CD14-positive monocyte (primary cell): ENCODE results near the gene SOWAHC. TPM values are rescaled to one million over a fixed set of nuclear protein-coding genes. Genes with fewer than 3 reads are reported as not detected.

Experiments used
- DNase-seq, 3 donors: peaks; one replicate each; pipeline ENCODE4 v3.0.0-alpha.2; 2011 to 2022
- H2AFZ ChIP-seq: 2 replicates; pipeline ENCODE4 v1.6.0; 2012; ENCODE audit warnings: mild to moderate bottlenecking, low read depth, low read length, inconsistent platforms; ENCODE audit not compliant: insufficient read depth, poor library complexity, severe bottlenecking
- H3K27ac ChIP-seq, 2 donors: 1 replicate in 1 of 2; 2 replicates in 1 of 2; pipeline ENCODE4 v1.5.1; 2012 to 2013; ENCODE audit warnings: low read length in 2 of 2, control low read depth in 1 of 2, inconsistent platforms in 1 of 2, low read depth in 1 of 2, mild to moderate bottlenecking in 1 of 2
- H3K27me3 ChIP-seq, 2 donors: one replicate each; pipeline versions ENCODE4 v1.6.0 to v1.6.1; 2011 to 2013; ENCODE audit warnings: low read length in 2 of 2; ENCODE audit not compliant: control insufficient read depth in 2 of 2, insufficient read depth in 2 of 2
- H3K36me3 ChIP-seq, 2 donors: replicated peaks in 1 of 2; 1 replicate in 1 of 2; 2 replicates in 1 of 2; pipeline versions ENCODE4 v1.5.1 to v1.6.1; 2012 to 2013; ENCODE audit warnings: low read length in 2 of 2, control low read depth in 1 of 2, inconsistent platforms in 1 of 2, mild to moderate bottlenecking in 1 of 2; ENCODE audit not compliant: insufficient read depth in 2 of 2, control insufficient read depth in 1 of 2
- H3K4me1 ChIP-seq, 2 donors: 1 replicate in 1 of 2; 2 replicates in 1 of 2; pipeline versions ENCODE4 v1.5.1 to v1.6.1; 2012 to 2013; ENCODE audit warnings: low read length in 2 of 2, control low read depth in 1 of 2, inconsistent platforms in 1 of 2, mild to moderate bottlenecking in 1 of 2, moderate library complexity in 1 of 2; ENCODE audit not compliant: insufficient read depth in 2 of 2, control insufficient read depth in 1 of 2
- H3K4me2 ChIP-seq: replicated peaks from 2 replicates; pipeline ENCODE3; 2012; ENCODE audit warnings: low read length, moderate library complexity, mild to moderate bottlenecking; ENCODE audit not compliant: poor library complexity, severe bottlenecking; ENCODE audit errors: extremely low read depth
- H3K4me3 ChIP-seq, 3 experiments: fragments of 200-600 bp in 1 of 3; sonication (generic) in 1 of 3; replicated peaks in 1 of 3; 1 replicate in 2 of 3; 2 replicates in 1 of 3; pipeline ENCODE4 v1.5.1; 2011 to 2013; ENCODE audit warnings: low read length in 3 of 3, mild to moderate bottlenecking in 3 of 3, control low read depth in 2 of 3, low read depth in 2 of 3, inconsistent platforms in 1 of 3, moderate library complexity in 1 of 3
- H3K79me2 ChIP-seq: 2 replicates; pipeline ENCODE4 v1.6.0; 2012; ENCODE audit warnings: mild to moderate bottlenecking, control low read depth, inconsistent platforms, low read length, moderate library complexity; ENCODE audit not compliant: insufficient read depth
- H3K9ac ChIP-seq: 2 replicates; pipeline ENCODE4 v1.6.0; 2017; ENCODE audit warnings: low read length, mild to moderate bottlenecking; ENCODE audit not compliant: insufficient read depth, poor library complexity, severe bottlenecking
- H3K9me3 ChIP-seq, 2 donors: replicated peaks in 1 of 2; 1 replicate in 1 of 2; 2 replicates in 1 of 2; pipeline versions ENCODE4 v1.5.1 to v1.6.1; 2012 to 2013; ENCODE audit warnings: low read length in 2 of 2, control low read depth in 1 of 2; ENCODE audit not compliant: control insufficient read depth in 1 of 2, insufficient read depth in 1 of 2
- H4K20me1 ChIP-seq: 2 replicates; pipeline ENCODE4 v1.6.0; 2012; ENCODE audit warnings: mild to moderate bottlenecking, low read length, control low read depth, moderate library complexity; ENCODE audit not compliant: insufficient read depth
- H3K27ac Mint-ChIP-seq, 7 donors: one replicate each; pipeline ENCODE4 v1.8.0; 2020; ENCODE audit warnings: mild to moderate bottlenecking in 7 of 7, mixed read lengths in 7 of 7, moderate library complexity in 6 of 7, inconsistent platforms in 2 of 7
- H3K27me3 Mint-ChIP-seq, 3 donors: one replicate each; pipeline ENCODE4 v1.8.0; 2021 to 2022; ENCODE audit warnings: low read depth in 3 of 3, mild to moderate bottlenecking in 3 of 3, mixed read lengths in 3 of 3, moderate library complexity in 3 of 3, inconsistent platforms in 1 of 3
- H3K36me3 Mint-ChIP-seq, 2 donors: one replicate each; pipeline ENCODE4 v1.8.0; 2020; ENCODE audit warnings: mixed read lengths in 2 of 2, inconsistent platforms in 1 of 2, mild to moderate bottlenecking in 1 of 2
- H3K4me1 Mint-ChIP-seq: one replicate; pipeline ENCODE4 v1.8.0; 2020; ENCODE audit warnings: mild to moderate bottlenecking, mixed read lengths
- H3K4me3 Mint-ChIP-seq, 2 donors: one replicate each; pipeline ENCODE4 v1.8.0; 2020; ENCODE audit warnings: mild to moderate bottlenecking in 2 of 2, mixed read lengths in 2 of 2, moderate library complexity in 1 of 2
- H3K9me3 Mint-ChIP-seq, 7 donors: one replicate each; pipeline ENCODE4 v1.8.0; 2020 to 2022; ENCODE audit warnings: mixed read lengths in 7 of 7, mild to moderate bottlenecking in 6 of 7, moderate library complexity in 6 of 7, inconsistent platforms in 2 of 7
- CTCF ChIP-seq: fragments of 200-600 bp; IDR thresholded peaks from one replicate; pipeline ENCODE4 v1.8.0; 2022; ENCODE audit warnings: antibody characterized with exemption, mild to moderate bottlenecking
- WGBS: methylation state at CpG from one replicate; pipeline ENCODE4 v1.1.5; 2013; ENCODE audit warnings: missing lambda C conversion rate; ENCODE audit not compliant: insufficient coverage; 5-methylcytosine and 5-hydroxymethylcytosine counted together
- intact Hi-C, 2 donors: fragments of 100-400 bp; cut with micrococcal nuclease; formaldehyde crosslinking; loops; one replicate each; pipeline versions ENCODE4 v1.15.0 to v1.15.1; 2023
- polyA plus RNA-seq, 3 donors: library from polyadenylated mRNA; depleted of rRNA in 1 of 3; unstranded in 2 of 3; stranded (reverse) in 1 of 3; fragments of 300-500 nt in 2 of 3; fragments of >200 nt in 1 of 3; fragmentation: Illumina TruSeq in 2 of 3; gene quantifications; 1 replicate in 2 of 3; 2 replicates in 1 of 3; pipeline ENCODE4 v1.2.3, GENCODE V29; 2012 to 2021

SOWAHC gene
- polyA plus RNA-seq, 3 donors, result 1.1 to 3.4 (median 2.7) TPM

- H3K27me3 Mint-ChIP-seq, result peaks cover 15 to 41% (median 32%) of the 10 kb centered on the region in 3 donors
- intact Hi-C loops, result no loop called here
- H3K9me3 ChIP-seq, result no peaks in the 10 kb centered on the region
- no peaks in the 10 kb centered on the region for H3K79me2 ChIP-seq
- H3K9me3 Mint-ChIP-seq, result no peaks in the 10 kb centered on the region
- H4K20me1 ChIP-seq, result peaks cover 4% of the 10 kb centered on the region
- H3K9ac ChIP-seq, result no peak overlapping the region
- H3K4me3 Mint-ChIP-seq, result no peak overlapping the region
- H3K4me2 ChIP-seq, result no peak overlapping the region
- no peak for DNase-seq
- no peak for TF ChIP-seq CTCF
- H2AFZ ChIP-seq, result no peak overlapping the region
- no peak overlapping the region for H3K4me3 ChIP-seq
- no peaks in the 10 kb centered on the region for H3K36me3 ChIP-seq
- no peak overlapping the region for H3K27ac Mint-ChIP-seq
- H3K27me3 ChIP-seq, result peaks cover 11 to 16% of the 10 kb centered on the region in 2 donors
- no peaks in the 10 kb centered on the region for H3K4me1 ChIP-seq
- H3K36me3 Mint-ChIP-seq, result no peaks in the 10 kb centered on the region
- WGBS, result no CpG with 5 or more reads among the region's 3 CpGs
- no peak overlapping the region for H3K27ac ChIP-seq
- H3K4me1 Mint-ChIP-seq, result no peaks in the 10 kb centered on the region
These were observed 11.5 kb upstream of the SOWAHC start for GRCh38 chr2:109602617-109603188.

- H3K4me2 ChIP-seq, result no peak overlapping the region
These were observed 9.6 kb upstream of the SOWAHC start for GRCh38 chr2:109604597-109604996.

More at GRCh38 chr2:109604597-109604996, 9.6 kb upstream of the SOWAHC start:
- 86% methylated on average over 5 of the region's 5 CpGs for WGBS
- no peak overlapping the region for H2AFZ ChIP-seq
- DNase-seq, result no peak
- H3K9me3 Mint-ChIP-seq, result peaks cover 0 to 3% (median 0%) of the 10 kb centered on the region in 7 donors
- H3K4me3 ChIP-seq, result no peak overlapping the region
- H3K27ac Mint-ChIP-seq, result no peak overlapping the region
- peaks cover 27 to 34% of the 10 kb centered on the region in 2 donors for H3K27me3 ChIP-seq
- H3K4me3 Mint-ChIP-seq, result no peak overlapping the region
- H3K9ac ChIP-seq, result no peak overlapping the region
- no peaks in the 10 kb centered on the region for H3K4me1 ChIP-seq
- H3K9me3 ChIP-seq, result no peaks in the 10 kb centered on the region
- peaks cover 30 to 49% (median 45%) of the 10 kb centered on the region in 3 donors for H3K27me3 Mint-ChIP-seq
- H3K27ac ChIP-seq, result no peak overlapping the region
- intact Hi-C loops, result no loop called here
- TF ChIP-seq CTCF, result no peak
- H3K79me2 ChIP-seq, result no peaks in the 10 kb centered on the region
- H3K36me3 Mint-ChIP-seq, result peaks cover 0 to 2% of the 10 kb centered on the region in 2 donors
- H3K36me3 ChIP-seq, result no peaks in the 10 kb centered on the region
- H3K4me1 Mint-ChIP-seq, result peaks cover 4% of the 10 kb centered on the region
- H4K20me1 ChIP-seq, result peaks cover 8% of the 10 kb centered on the region
